ENCODE data around the gene RRAGB.
"Not testable (repeated sequence)": the region's sequence is repeated elsewhere in the genome, so short reads cannot be mapped to it uniquely, and the experiment has no call there.

The RRAGB gene, protein sequence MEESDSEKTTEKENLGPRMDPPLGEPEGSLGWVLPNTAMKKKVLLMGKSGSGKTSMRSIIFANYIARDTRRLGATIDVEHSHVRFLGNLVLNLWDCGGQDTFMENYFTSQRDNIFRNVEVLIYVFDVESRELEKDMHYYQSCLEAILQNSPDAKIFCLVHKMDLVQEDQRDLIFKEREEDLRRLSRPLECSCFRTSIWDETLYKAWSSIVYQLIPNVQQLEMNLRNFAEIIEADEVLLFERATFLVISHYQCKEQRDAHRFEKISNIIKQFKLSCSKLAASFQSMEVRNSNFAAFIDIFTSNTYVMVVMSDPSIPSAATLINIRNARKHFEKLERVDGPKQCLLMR

DNA sequence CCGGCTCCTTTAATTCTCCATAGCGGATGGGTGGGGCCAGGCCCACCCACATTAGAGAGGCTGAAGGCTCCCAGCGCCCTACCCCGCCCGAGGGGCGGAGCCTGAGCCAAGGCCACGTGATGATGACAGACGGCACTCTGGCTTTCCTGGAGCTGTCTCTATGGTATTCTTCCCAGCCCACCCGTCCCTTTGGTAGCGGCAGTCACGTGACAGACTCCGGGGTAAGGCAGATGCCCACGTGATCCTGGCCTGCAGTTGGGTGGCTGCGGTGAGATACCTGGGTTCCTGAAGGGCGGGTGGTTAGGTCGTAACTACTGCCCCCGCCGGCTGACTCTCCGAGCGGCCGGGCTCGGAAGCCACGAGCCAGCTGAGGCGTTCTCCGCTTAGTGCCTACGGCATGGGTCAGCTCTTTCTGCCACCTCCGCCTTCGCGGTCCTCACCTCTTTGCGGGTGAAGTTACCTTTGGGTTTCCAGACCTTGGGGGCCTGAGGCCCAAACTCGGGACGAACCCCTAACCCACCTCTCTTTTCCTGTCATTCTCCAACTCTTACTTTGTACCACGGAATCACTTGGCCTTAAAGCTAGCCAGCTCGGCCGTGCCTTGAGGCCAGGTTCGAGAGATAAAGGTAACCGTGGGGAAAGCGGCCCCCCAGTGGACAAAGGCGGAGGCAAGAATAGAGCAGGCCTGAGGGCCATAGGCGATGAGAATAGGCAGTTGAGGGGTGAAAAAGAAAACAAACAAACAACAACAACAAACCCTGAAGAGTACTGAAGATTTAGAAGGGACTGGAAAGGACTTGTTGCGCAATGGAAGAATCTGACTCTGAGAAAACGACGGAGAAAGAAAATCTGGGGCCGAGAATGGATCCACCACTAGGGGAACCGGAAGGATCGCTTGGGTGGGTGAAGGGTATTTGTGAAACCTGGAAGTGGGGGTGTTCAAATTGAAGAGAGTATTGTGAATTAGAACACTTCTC is at the start of gene RRAGB:
RRAGB (plus strand) TSS at position 229 of the 977 bp plus-strand sequence; CDS start at position 808, 579 bp downstream.
- DNase-seq (ENCODE audit: low spot score), result peak; percentile 91

DNA sequence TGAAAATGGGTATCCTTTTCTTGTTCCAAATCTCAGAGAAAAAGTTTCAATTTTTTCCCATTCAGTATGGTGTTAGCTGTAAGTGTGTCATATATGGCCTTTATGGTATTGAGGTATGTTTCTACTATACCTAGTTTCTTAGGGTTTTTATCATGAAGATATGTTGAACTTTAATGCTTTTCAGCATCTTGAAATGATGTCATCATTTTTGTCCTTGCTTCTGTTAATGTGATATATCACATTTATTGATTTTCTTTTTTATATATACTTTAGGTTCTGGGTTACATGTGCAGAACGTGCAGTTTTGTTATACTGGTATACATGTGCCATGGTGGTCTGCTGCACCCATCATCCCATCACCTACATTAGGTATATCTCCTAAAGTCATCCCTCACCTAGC is 49.5 kb upstream of the RRAGB start:
- no peak for DNase-seq (ENCODE audit: low spot score)

DNA sequence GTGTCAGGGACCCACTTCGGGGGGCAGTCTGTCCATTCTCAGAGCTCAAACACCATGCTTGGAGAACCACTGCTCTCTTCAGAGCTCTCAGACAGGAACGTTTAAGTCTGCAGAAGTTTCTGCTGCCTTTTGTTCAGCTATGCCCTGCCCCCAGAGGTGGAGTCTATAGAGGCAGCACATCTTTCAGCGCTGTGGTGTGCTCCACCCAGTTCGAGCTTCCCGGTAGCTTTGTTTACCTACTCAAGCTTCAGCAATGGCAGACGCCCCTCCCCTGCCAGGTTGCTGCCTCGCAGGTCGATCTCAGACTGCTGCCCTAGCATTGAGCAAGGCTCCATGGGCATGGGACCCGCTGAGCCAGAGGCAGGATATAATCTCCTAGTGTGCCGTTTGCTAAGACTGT is 29.0 kb upstream of the RRAGB start:
- DNase-seq (ENCODE audit: low spot score), result not testable (repeated sequence)

DNA sequence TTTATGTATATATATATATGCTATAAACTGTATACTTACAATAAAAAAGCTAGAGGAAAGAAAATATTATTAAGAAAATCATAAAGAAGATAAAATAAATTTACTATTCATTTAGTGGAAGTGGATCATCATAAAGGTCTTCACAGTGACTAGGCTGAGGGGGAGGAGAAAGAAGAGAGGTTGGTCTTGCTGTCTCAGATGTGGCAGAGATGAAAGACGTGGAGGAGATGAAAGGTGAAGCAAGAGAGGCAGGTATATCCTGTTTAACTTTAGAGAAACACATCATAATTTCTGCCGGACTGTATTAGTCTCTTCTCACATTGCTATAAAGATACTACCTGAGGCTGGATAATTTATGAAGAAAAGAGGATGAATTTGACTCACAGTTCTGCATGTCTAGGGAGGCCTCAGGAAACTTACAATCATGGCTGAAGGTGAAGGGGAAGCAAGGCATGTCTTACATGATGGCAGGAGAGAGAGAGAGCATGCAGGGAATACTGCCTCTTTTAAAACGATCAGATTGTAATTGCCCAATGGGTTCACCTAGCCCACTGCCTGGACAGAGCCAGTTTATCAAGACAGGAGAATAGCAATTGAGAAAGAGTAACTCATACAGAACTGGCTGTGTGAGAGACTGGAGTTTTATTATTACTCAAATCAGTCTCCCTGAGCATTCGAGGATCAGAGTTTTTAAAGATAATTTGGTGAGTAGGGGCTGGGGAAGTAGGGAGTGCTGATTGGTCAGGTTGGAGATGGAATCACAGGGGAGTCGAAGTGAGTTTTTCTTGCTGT is 22.1 kb upstream of the RRAGB start:
- DNase-seq (ENCODE audit: low spot score), result no peak

DNA sequence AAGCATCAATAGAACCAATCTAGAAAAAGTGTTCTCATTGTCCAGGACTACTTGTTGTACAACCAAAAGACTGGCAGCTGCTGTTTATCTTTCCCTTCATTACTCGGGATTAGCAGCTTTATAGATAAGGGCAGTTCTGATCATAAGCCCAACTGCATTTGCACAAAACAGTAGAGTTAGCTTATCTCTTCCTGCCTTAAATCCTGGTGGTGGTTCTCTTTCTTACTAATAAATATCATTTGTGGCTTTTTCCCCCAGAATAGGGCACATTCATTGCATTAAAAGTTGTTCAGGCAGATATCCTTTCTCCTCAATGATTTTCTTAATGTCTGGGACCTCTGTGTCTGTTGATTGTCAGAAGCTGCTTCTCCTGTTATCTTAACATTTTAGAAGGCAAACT is 20.2 kb upstream of the RRAGB start:
- no peak for DNase-seq (ENCODE audit: low spot score)

DNA sequence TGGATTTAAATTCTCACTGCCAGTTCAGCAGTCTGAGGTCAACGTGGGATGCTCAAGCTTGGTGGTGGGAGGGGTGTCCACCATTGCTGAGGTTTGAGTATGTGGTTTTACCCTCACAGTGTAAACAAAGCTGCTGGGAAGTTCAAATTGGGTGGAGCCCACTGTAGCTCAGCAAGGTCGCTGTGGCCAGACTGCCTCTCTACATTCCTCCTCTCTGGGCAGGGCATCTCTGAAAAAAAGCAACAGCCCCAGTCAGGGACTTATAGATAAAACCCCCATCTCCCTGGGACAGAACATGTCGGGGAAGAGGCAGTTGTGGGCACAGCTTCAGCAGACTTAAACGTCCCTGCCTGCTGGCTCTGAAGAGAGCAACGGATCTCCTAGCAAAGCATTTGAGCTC is 14.9 kb upstream of the RRAGB start:
- no peak for DNase-seq (ENCODE audit: low spot score)

DNA sequence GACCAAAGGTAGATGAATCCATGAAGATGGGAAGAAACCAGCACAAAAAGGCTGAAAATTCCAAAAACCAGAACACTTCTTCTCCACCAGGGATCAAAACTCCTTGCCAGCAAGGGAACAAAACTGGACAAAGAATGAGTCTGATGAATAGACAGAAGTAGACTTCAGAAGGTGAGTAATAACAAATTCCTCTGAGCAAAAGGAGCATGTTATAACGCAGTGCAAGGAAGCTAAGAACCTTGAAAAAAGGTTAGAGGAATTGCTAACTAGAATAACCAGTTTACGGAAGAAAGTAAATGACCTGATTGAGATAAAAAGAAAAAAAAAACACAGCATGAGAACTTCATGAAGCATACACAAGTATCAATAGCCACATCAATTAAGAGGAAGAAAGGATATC is 14.1 kb upstream of the RRAGB start:
- not testable (repeated sequence) for DNase-seq (ENCODE audit: low spot score)

DNA sequence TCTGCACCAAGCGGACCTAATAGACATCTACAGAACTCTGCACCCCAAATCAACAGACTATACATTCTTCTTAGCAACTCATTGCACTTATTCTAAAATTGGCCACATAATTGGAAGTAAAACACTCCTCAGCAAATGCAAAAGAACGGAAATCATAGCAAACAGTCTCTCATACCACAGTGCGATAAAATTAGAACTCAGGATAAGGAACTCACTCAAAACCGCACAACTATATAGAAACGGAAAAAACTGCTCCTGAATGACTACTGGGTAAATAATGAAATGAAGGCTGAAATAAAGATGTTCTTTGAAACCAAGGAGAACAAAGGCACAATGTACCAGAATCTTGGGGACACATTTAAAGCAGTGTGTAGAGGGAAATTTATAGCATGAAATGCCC is 12.5 kb upstream of the RRAGB start:
- not testable (repeated sequence) for DNase-seq (ENCODE audit: low spot score)

DNA sequence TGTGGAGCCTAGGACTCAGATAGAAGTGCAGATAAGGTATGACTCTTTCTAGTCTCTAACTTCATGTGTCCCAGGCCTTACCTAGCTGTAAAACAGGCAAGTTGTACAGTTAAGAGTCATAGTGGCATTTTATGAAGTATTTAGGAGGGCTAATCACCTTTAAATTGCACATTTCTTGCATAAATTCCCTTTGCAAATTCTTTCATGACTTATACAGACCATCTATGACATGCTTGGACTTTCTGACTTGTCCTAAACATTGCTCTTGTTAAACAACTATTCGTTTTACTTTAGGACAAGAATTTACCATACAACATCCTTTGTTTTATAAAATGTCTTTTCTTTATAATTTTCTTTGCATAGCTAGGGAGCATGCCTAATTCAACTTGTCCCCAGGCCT is 7.8 kb upstream of the RRAGB start:
- no peak for DNase-seq (ENCODE audit: low spot score)

DNA sequence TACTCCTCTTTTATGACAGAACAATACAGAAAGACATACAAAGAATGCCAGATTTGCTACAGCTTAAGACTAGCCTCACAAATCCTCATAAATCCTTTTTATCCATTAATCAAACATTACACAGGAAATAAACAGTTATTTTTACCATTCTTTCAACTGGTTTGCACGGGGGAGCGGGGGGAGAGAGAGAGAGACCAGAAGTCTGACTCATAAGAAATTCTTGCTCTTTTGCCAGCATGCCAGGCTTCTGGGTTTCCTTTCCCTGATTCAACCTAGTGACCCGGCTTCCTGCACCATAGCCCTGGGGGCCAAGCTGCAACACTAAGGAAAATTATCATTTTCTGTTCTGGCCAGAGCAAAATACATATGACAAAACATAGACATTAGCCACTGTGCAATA is 6.8 kb upstream of the RRAGB start:
- DNase-seq (ENCODE audit: low spot score), result no peak

DNA sequence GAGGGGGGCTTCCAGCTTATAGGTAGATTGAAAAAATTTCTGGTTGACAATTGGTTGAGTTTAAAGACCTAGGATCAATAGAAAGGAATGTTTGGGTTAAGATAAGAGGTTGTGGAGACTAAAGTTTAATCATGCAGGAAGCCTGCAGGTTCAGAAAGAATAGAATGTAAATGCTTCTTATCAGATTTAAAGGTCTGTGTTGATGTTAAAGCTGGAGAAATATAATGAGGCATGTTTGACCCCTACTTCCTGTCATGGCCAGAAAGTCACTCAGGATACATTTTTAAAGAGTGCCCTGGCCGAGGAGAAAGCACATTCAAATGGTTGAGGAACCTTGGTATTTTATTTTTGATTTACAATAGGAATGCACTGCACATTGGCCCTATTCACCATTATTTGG is 3.9 kb upstream of the RRAGB start:
- DNase-seq (ENCODE audit: low spot score), result no peak

DNA sequence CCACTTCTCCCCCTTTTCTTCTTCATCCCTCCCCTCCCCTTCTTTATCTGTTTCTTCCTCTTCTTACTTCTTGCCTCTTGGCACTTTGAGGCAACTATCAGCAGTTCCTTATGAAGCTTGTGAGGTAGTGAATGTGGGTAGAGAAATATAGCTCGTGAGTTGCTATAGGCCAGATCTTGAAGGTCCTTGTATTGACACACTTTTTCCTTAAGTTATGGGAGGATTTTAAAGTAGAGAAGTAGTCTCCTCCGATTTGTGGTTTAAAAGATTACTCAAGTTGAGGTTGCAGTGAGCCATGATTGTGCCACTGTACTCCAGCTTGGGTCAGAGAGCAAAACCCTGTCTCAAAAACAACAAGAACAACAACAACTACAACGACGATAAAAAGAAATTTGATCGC is 3.4 kb upstream of the RRAGB start:
- DNase-seq (ENCODE audit: low spot score), result no peak

DNA sequence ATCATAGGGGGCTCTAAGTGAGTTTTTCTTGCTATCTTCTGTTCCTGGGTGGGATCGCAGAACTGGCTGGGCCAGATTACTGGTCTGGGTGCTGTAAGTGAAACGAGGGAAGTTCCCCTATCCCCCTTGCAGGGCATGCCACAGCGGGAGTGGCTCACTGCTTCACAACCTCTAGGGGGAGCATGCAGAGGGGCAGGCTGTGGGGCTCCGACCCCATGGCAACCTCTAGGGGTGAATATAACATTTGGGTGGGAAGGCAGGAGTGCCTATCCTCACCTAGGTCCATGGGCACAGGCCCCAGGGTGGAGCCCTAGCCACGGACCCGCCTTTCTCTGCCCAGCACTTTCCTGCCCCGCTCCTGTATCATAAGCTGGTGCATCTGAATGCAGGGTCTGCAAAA is 1.7 kb upstream of the RRAGB start:
- DNase-seq (ENCODE audit: low spot score), result no peak

DNA sequence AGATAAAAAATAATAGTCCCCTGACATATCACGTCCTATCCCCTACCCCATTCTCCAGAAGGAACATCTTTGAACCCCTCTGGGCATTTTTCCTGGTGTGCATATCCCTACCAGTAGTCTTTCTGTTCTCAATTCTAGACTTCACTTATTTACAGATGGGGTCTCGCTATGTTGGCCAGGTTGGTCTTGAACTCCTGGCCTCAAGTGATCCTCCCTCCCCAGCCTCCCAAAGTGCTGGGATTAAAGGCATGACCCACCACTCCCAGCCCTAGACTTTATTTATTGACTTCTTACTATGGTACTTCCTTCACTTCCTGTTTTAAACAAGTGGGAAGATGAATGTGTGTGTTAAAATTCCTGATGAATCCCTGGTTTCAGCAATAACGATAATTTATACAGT is 612 bp upstream of the RRAGB start:
- DNase-seq (ENCODE audit: low spot score), result no peak

DNA sequence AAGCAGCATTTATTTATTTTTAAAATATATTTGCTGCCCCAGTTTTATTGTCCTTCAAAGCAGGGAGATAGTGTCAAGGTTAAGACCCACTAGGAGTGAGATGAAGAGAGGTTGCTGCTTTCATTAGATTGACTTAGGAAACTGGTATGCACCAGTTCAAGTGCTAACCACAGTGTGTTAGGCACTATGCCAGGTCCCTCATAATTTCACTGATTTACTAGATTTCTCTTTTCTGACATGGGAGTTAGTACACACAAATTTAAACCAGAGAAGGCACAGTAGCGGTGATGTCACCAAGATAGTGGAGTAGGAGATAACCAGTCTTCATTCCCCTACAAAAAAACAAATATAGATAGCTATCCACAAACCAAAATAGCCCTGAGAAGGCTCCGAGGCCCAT is 14.3 kb downstream of the RRAGB start:
- no peak for DNase-seq (ENCODE audit: low spot score)

DNA sequence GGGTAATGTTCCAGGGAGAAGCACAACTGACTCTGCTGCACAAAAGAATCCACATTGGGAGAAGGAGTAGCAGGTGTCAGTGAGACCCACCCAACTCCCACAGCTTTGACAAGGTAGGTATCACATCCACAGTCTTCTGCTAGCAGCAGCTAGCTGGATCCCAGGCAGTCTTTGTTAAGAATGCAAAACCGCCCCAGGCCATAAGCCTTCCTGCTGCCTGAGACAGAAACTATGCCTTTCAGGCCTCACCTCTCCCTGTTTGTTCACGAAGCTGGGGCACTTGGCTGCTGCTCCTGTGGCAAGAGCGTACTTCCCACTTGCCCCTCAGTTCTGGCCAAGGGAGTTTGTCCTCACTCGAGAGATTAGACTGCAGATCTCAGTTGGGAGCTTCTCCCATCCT is 21.4 kb downstream of the RRAGB start:
- no peak for DNase-seq (ENCODE audit: low spot score)

DNA sequence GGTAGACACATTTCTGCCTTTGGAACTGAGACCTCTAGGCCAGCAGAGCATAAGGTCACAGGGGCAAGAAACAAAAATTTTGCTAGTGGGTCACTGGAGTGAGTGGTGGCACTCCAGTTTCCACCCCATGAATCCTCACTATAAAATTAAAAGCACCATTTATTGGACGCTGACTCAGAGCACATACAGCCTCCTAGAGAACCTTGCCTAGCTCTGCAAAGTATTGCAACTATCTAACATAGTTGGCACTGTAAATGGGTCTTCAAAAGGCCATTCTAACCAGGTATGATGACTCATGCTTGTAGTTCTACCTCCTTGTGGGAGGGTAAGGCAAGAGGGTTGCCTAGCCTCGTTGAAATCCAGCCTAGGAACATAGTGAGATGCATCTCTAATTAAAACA is 25.1 kb downstream of the RRAGB start:
- no peak for DNase-seq (ENCODE audit: low spot score)

DNA sequence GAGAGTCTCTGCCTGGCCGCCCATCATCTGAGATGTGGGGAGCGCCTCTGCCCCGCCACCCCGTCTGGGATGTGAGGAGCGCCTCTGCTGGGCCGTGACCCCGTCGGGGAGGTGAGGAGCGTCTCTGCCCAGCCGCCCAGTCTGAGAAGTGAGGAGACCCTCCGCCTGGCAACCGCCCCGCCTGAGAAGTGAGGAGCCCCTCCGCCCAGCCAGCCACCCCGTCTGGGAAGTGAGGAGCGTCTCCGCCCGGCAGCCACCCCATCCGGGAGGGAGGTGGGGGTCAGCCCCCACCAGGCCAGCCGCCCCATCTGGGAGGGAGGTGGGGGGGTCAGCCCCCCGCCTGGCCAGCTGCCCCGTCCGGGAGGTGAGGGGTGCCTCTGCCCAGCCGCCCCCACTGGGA is 30.9 kb downstream of the RRAGB start:
- not testable (repeated sequence) for DNase-seq (ENCODE audit: low spot score)

DNA sequence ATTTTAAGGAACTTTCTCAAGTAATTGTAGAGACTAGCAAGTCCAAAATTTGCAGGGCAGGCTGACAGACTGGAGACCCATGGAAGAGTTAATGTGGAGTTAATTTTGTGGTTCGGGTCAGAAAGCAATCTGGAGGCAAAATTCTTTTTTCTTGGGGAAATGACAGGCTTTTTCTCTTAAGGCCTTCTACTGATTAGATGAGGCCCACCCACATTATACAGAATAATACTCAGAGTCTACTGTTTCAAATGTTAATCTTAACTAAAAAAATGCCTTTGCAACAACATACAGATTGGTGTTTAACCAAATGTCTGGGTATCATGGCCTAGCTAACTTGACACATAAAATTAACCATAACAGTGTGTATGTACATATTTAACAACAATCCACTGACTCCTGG is 32.7 kb downstream of the RRAGB start:
- no peak for DNase-seq (ENCODE audit: low spot score)

DNA sequence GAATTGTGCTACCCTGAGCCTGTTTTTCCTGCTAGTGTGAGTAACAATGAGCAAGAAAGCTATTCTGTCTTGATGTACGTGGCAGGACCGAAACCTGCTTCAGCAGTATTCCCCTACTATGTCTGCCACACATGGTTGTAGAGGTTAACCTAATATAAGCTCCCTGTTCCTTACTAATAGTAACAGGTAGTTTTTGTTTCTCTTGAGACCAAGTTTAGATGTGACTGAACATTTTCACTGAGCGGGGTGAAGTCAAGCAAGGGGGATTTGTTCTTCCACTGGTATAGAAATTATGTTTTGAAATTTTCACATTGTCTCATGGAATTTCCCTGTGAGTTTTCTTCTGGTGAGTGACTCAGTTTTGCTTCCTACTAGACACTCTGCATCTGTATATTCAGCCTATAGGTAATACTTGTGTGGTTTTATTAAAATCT is 37.3 kb downstream of the RRAGB start:
- DNase-seq (ENCODE audit: low spot score), result no peak

DNA sequence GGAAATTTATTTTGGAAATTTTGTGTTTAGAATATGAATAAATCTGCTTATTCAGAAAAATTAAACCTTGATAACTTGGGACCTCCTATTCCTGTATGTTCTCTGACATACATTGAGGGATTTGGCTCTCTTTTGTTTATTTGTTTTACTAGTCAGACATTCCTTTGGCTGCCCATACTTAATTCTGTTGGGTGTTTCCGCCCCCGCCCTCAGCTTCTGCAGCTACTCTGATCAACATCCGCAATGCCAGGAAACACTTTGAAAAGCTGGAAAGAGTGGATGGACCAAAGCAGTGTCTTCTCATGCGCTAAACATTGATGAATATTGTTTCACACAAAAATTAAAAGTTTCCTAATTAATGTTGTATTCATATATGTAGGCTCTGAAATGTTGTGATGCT is 40.5 kb downstream of the RRAGB start:
- no peak for DNase-seq (ENCODE audit: low spot score)

DNA sequence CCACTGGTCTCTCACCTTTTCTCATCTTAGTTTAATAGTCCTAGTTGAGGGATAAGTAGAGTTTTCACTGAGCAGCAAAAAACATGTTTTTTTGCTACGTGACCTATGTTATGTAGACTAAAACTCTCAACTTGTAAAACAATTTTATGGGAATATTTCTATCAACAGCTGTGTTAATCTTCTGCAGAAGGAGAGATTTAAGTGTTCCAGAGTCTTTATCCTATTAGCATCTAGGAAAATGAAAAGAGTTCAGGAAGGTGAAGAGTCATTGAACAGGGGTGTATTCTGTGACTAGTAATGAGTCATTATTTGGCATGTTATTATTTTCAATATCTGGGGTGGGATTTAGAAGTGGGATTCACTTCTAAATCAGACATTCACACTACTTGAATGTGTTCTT is 41.9 kb downstream of the RRAGB start:
- no peak for DNase-seq (ENCODE audit: low spot score)

All from left forelimb (tissue), 1 donor.